Neuronal stem cell (in vitro differentiated cells): ENCODE measurements around the gene SMG9.

Experiments used
- DNase-seq: peaks from one replicate; pipeline ENCODE4 v3.0.0-alpha.2; 2013; ENCODE audit warnings: low spot score
- H2AFZ ChIP-seq: one replicate; pipeline ENCODE4 v1.6.1; 2013; ENCODE audit warnings: mild to moderate bottlenecking, low read length, inconsistent platforms
- H2AK5ac ChIP-seq: 2 replicates; pipeline ENCODE4 v1.6.1; 2013; ENCODE audit warnings: low read depth, mild to moderate bottlenecking, inconsistent platforms, low read length, moderate library complexity, mixed read lengths
- H2BK120ac ChIP-seq: 2 replicates; pipeline ENCODE4 v1.6.1; 2013; ENCODE audit warnings: low read depth, mild to moderate bottlenecking, inconsistent platforms, low read length, moderate library complexity, mixed read lengths
- H2BK12ac ChIP-seq: one replicate; pipeline ENCODE4 v1.6.1; 2013; ENCODE audit warnings: low read length, inconsistent platforms
- H2BK15ac ChIP-seq: 2 replicates; pipeline ENCODE4 v1.6.1; 2013; ENCODE audit warnings: mild to moderate bottlenecking, low read length, inconsistent platforms, mixed read lengths
- H2BK5ac ChIP-seq: one replicate; pipeline ENCODE4 v1.6.1; 2013; ENCODE audit warnings: inconsistent platforms, mild to moderate bottlenecking, low read length, moderate library complexity
- H3K14ac ChIP-seq: one replicate; pipeline ENCODE4 v1.6.1; 2013; ENCODE audit warnings: low read length, inconsistent platforms
- H3K18ac ChIP-seq: 2 replicates; pipeline ENCODE4 v1.6.1; 2013; ENCODE audit warnings: low read length, inconsistent platforms
- H3K23ac ChIP-seq: 2 replicates; pipeline ENCODE4 v1.6.1; 2013; ENCODE audit warnings: low read depth, mild to moderate bottlenecking, mixed read lengths, low read length, inconsistent platforms; ENCODE audit not compliant: poor library complexity
- H3K27ac ChIP-seq: replicated peaks from 3 replicates; pipeline ENCODE4 v1.5.1; 2013; ENCODE audit warnings: low read length, inconsistent platforms
- H3K27me3 ChIP-seq, 3 experiments: 2 replicates each; pipeline ENCODE4 v1.6.1; 2013; ENCODE audit warnings: low read length in 3 of 3, mild to moderate bottlenecking in 2 of 3, inconsistent platforms in 1 of 3, low read depth in 1 of 3, mixed read lengths in 1 of 3, moderate library complexity in 1 of 3; ENCODE audit not compliant: control insufficient read depth in 3 of 3, insufficient read depth in 3 of 3
- H3K36me3 ChIP-seq, 2 donors: replicated peaks in 1 of 2; 2 replicates each; pipeline ENCODE4 v1.6.1; 2013; ENCODE audit warnings: low read length in 2 of 2; ENCODE audit not compliant: control insufficient read depth in 2 of 2, insufficient read depth in 2 of 2
- H3K4ac ChIP-seq: 2 replicates; pipeline ENCODE4 v1.6.1; 2013; ENCODE audit warnings: inconsistent platforms, mild to moderate bottlenecking, low read length, moderate library complexity
- H3K4me1 ChIP-seq, 2 donors: 1 replicate in 1 of 2; 2 replicates in 1 of 2; pipeline ENCODE4 v1.6.1; 2013; ENCODE audit warnings: low read length in 2 of 2, low read depth in 1 of 2; ENCODE audit not compliant: control insufficient read depth in 2 of 2, insufficient read depth in 1 of 2
- H3K4me2 ChIP-seq: one replicate; pipeline ENCODE4 v1.6.1; 2013; ENCODE audit warnings: mild to moderate bottlenecking, low read length, inconsistent platforms; ENCODE audit not compliant: insufficient read depth, poor library complexity, severe bottlenecking
- H3K4me3 ChIP-seq, 2 donors: 2 replicates each; pipeline ENCODE4 v1.5.1; 2013; ENCODE audit warnings: low read length in 2 of 2, mild to moderate bottlenecking in 2 of 2, inconsistent platforms in 1 of 2, moderate library complexity in 1 of 2
- H3K79me1 ChIP-seq: one replicate; pipeline ENCODE4 v1.6.1; 2013; ENCODE audit warnings: low read depth, mild to moderate bottlenecking, inconsistent platforms, low read length, moderate library complexity
- H3K9ac ChIP-seq: one replicate; pipeline ENCODE4 v1.6.1; 2013; ENCODE audit warnings: mild to moderate bottlenecking, low read depth, low read length, inconsistent platforms; ENCODE audit not compliant: poor library complexity
- H3K9me3 ChIP-seq, 2 donors: replicated peaks in 1 of 2; 2 replicates each; pipeline versions ENCODE3 to v1.6.1; 2013; ENCODE audit warnings: low read length in 2 of 2, mild to moderate bottlenecking in 2 of 2, inconsistent platforms in 1 of 2, low read depth in 1 of 2, mixed read lengths in 1 of 2, moderate library complexity in 1 of 2; ENCODE audit not compliant: control insufficient read depth in 2 of 2, insufficient read depth in 1 of 2
- H4K8ac ChIP-seq: one replicate; pipeline ENCODE4 v1.6.1; 2013; ENCODE audit warnings: low read depth, mild to moderate bottlenecking, inconsistent platforms, low read length, moderate library complexity
- H4K91ac ChIP-seq: one replicate; pipeline ENCODE4 v1.6.1; 2013; ENCODE audit warnings: low read length, low read depth, mild to moderate bottlenecking, inconsistent platforms; ENCODE audit not compliant: poor library complexity
- WGBS, 2 donors: extraction: QIAGEN DNeasy Blood & Tissue Kit; methylation state at CpG; one replicate each; pipeline ENCODE4 v1.1.7; 2013; ENCODE audit warnings: missing lambda C conversion rate in 2 of 2, mixed read lengths in 1 of 2; ENCODE audit not compliant: insufficient read length in 2 of 2, insufficient replicate concordance in 1 of 2; ENCODE audit errors: extremely low coverage in 2 of 2; 5-methylcytosine and 5-hydroxymethylcytosine counted together

Gene SMG9

DNA sequence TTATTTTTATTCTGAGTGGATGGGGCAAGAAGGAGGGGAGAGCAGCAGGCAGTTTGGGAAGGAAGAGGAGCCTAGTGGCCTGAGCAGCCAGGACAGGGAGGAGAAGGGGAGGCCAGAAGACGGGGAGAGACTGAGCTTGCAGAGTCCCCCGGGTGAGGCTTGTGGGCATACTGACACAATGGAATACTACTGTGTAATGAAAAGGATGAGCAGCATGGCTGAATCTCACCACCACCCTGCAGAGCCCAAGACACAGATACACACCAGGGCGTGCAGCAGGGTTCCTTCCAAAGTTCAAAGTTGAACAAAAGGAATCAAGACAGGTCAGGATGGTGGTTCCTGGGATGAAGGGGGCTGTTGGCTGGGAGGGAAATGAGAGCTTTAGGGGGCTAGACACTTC lies 8.1 kb upstream of the SMG9 start:
- no peak for DNase-seq
- no peak overlapping the region for H4K8ac ChIP-seq
- no peaks in the 10 kb centered on the region for H3K79me1 ChIP-seq
- H3K9ac ChIP-seq: no peak overlapping the region
- no peaks in the 10 kb centered on the region for H3K9me3 ChIP-seq
- H2BK12ac ChIP-seq: no peak overlapping the region
- no peak overlapping the region for H3K14ac ChIP-seq
- H3K23ac ChIP-seq: no peak overlapping the region
- WGBS, 2 donors: no CpG with 5 or more reads among the region's 3 CpGs
- no peak overlapping the region for H3K4me3 ChIP-seq
- no peak overlapping the region for H2AFZ ChIP-seq
- peaks cover 0 to 4% (median 0%) of the 10 kb centered on the region in 3 experiments for H3K27me3 ChIP-seq
- H2BK5ac ChIP-seq: no peak overlapping the region
- H2BK120ac ChIP-seq: no peak overlapping the region
- H2BK15ac ChIP-seq: no peak overlapping the region
- H3K4ac ChIP-seq: no peak overlapping the region
- H4K91ac ChIP-seq: no peak overlapping the region
- no peaks in the 10 kb centered on the region for H3K36me3 ChIP-seq
- H3K4me2 ChIP-seq: no peak overlapping the region
- H3K27ac ChIP-seq: no peak overlapping the region
- peaks cover 0 to 6% of the 10 kb centered on the region in 2 donors for H3K4me1 ChIP-seq
- H3K18ac ChIP-seq: no peak overlapping the region
- H2AK5ac ChIP-seq: no peak overlapping the region

GRCh38 chr19:43760941-43761340 lies 6.2 kb upstream of the SMG9 start:
- no peak overlapping the region for H3K9ac ChIP-seq
- H4K8ac ChIP-seq: no peak overlapping the region
- H3K36me3 ChIP-seq: peaks cover 0 to 7% of the 10 kb centered on the region in 2 donors
- no peak overlapping the region for H2BK5ac ChIP-seq
- H3K27me3 ChIP-seq: no peaks in the 10 kb centered on the region
- H3K27ac ChIP-seq: no peak overlapping the region
- DNase-seq: no peak
- H2BK15ac ChIP-seq: no peak overlapping the region
- no peak overlapping the region for H3K4me3 ChIP-seq
- H2AK5ac ChIP-seq: no peak overlapping the region
- H2AFZ ChIP-seq: no peak overlapping the region
- H3K23ac ChIP-seq: no peak overlapping the region
- H2BK120ac ChIP-seq: no peak overlapping the region
- no CpG with 5 or more reads among the region's 4 CpGs for WGBS, 2 donors
- H4K91ac ChIP-seq: no peak overlapping the region
- no peaks in the 10 kb centered on the region for H3K79me1 ChIP-seq
- no peak overlapping the region for H3K4ac ChIP-seq
- no peak overlapping the region for H3K18ac ChIP-seq
- no peak overlapping the region for H3K4me2 ChIP-seq
- no peak overlapping the region for H3K14ac ChIP-seq
- H3K9me3 ChIP-seq: no peaks in the 10 kb centered on the region
- H3K4me1 ChIP-seq: peaks cover 0 to 6% of the 10 kb centered on the region in 2 donors
- no peak overlapping the region for H2BK12ac ChIP-seq

DNA sequence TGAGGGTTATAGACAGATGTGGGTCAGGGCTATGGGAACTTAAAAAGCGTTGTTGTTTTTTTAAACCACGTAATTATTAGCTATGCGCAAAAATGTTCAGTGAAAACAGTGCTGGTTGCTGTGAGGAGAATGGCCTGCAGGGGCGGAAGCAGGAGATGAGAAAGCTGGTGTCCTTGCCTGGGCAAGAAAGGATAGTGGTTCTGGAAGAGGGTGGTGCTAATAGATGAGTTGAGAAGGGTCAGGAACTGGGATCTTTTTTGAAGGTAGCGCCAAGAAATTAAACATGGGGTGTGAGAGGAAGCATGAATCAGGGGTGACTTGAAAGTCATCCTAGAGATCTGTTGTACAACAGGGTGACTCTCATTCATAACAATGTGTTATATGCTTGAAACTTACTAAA lies 4.8 kb upstream of the SMG9 start:
- Histone ChIP-seq H4K91ac (no peak overlapping the region), H3K4me3 (no peak overlapping the region), H3K9me3 (no peaks in the 10 kb centered on the region), H3K4ac (no peak overlapping the region), H3K36me3 (peaks cover 0 to 8% of the 10 kb centered on the region in 2 donors), H3K14ac (no peak overlapping the region), H2BK5ac (no peak overlapping the region), H4K8ac (no peak overlapping the region), H3K27me3 (no peaks in the 10 kb centered on the region), H2BK120ac (no peak overlapping the region), H3K4me1 (peaks cover 0 to 6% of the 10 kb centered on the region in 2 donors), H2AFZ (peak overlapping the region; percentile 42), H3K18ac (no peak overlapping the region), H2AK5ac (no peak overlapping the region), H3K79me1 (no peaks in the 10 kb centered on the region), H3K23ac (no peak overlapping the region), H3K4me2 (no peak overlapping the region), H2BK12ac (no peak overlapping the region), H2BK15ac (no peak overlapping the region), H3K27ac (no peak overlapping the region), H3K9ac (no peak overlapping the region)
- no peak for DNase-seq
- WGBS, 2 donors: no CpG with 5 or more reads among the region's 5 CpGs

DNA sequence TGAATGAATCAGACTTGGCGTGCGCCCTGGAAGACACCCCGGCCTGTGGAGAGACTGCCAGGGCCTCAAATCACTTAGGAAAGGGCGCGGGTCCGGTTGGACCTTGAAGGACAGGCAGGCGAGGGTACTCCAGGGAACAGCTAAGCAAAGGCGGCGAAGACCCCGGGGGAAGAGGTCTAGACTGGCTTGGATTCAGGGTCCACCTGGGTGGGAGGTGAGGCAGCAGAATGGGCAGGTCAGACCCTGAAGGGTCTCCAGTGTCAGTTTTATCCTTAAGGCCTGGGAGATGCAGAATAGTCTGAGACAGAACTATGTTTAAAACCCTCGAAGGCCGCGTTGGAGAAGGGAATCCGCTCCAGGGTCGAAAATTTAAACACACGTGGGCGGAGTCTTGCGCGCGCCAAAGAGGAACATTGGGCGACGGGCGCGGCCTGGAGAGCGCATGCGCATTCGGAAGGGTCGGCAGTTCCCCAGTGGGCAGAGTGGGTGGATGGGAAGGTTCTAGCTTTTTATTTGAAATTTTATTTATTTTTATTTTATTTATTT lies 567 bp upstream of the SMG9 start:
- H3K14ac ChIP-seq: peak overlapping the region; percentile 58
- H3K4me1 ChIP-seq: peaks cover 0 to 6% of the 10 kb centered on the region in 2 donors
- H2BK15ac ChIP-seq: peak overlapping the region; percentile 98
- peaks cover 3% of the 10 kb centered on the region for H3K79me1 ChIP-seq
- H3K23ac ChIP-seq: peak overlapping the region; percentile 95
- peak overlapping the region; percentile 99 for H2AFZ ChIP-seq
- peak overlapping the region; percentile 92 for H3K4me2 ChIP-seq
- peak overlapping the region; percentile 93 for H2AK5ac ChIP-seq
- DNase-seq: peak; percentile 58
- H4K8ac ChIP-seq: peak overlapping the region; percentile 90
- H3K4ac ChIP-seq: no peak overlapping the region
- peak overlapping the region; percentile 98 for H3K18ac ChIP-seq
- H4K91ac ChIP-seq: peak overlapping the region; percentile 48
- peak overlapping the region; percentile 86 to 94 for H3K4me3 ChIP-seq
- peak overlapping the region; percentile 93 for H2BK12ac ChIP-seq
- peak overlapping the region; percentile 77 for H2BK5ac ChIP-seq
- no peaks in the 10 kb centered on the region for H3K27me3 ChIP-seq
- WGBS, 2 donors: no CpG with 5 or more reads among the region's 28 CpGs
- no peaks in the 10 kb centered on the region for H3K9me3 ChIP-seq
- peak overlapping the region; percentile 93 for H3K9ac ChIP-seq
- H2BK120ac ChIP-seq: no peak overlapping the region
- H3K27ac ChIP-seq: peak overlapping the region; percentile 92
- peaks cover 6 to 29% of the 10 kb centered on the region in 2 donors for H3K36me3 ChIP-seq
